C4-2B (cell line): ENCODE data around the gene GTF2F1.

Experiments
- H3K27ac ChIP-seq: fragments of 450-650 bp; 2 replicates; pipeline ENCODE4 v1.5.1; 2017
- CTCF ChIP-seq: fragments of 450-650 bp; conservative IDR thresholded peaks from 2 replicates; pipeline ENCODE4 v1.5.1; 2017; ENCODE audit warnings: mild to moderate bottlenecking
- ZFX ChIP-seq: fragments of 450-650 bp; IDR thresholded peaks from 2 replicates; pipeline ENCODE4 v1.6.1; 2017

Gene GTF2F1

DNA sequence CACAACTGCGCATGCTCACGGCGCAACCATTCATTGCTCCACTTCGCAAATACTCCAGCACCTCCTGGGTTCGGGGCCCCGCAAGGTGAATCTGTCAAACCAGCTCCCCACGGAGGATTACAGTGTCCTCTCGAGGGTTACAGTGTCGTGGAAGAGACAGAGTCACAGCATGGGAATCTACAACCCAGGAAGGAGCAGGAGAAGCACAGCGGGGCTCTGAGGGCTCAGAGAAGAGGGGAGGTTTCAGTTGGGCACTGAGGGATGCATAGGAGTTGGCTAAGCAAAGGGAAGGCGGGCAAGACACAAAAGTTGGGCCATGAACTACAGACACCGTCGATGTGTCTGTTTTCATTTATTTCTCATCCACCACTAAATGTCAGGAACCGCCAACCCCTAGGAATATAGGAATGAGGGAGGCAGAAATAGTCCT is 1.0 kb upstream of the GTF2F1 start:
- no peak for TF ChIP-seq CTCF
- TF ChIP-seq ZFX, result no peak
- peak overlapping the region; percentile 84 for H3K27ac ChIP-seq

- no peak for TF ChIP-seq ZFX
- no peak for TF ChIP-seq CTCF
- peak overlapping the region; percentile 84 for H3K27ac ChIP-seq
These were observed 517 bp downstream of the GTF2F1 start for GRCh38 chr19:6392221-6393073.

DNA sequence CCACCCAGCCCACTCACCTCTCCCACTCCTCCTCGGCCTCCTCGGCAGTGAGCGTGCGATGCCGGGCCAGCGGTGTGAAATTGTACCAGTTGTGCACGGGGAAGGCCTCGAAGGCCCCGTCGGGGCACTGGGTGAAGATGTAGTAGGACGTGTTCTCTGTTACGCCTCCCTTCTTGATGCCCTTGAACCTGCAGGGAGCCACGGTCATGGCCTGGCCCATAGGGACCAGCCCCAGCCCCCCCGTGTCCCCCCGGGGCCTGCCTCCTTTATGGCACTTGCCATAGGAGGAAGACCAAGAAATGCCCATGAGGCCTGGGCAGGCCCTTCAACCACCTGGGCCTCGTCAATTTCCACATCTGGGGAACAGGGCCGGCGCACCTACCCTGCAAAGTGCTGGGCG is 5.6 kb downstream of the GTF2F1 start:
- TF ChIP-seq CTCF (no peak), ZFX (no peak)
- H3K27ac ChIP-seq, result no peak overlapping the region

DNA sequence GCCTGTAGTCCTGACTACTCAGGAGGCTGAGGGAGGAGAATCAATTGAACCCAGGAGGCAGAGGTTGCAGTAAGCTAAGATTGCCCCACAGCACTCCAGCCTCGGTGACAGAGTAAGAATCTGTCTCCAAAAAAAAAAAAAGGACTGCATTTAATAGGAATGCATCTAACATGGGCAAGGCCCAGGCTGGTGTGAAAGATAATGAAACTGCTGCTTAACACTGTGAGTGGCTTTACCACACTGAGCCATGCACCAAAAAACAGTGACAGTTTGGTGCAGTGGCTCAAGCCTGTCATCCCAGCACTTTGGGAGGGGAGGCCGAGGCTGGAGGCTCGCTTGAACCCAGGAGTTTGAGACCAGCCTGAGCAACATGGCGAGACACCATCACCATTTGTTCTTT is 8.6 kb downstream of the GTF2F1 start:
- TF ChIP-seq ZFX, result no peak
- TF ChIP-seq CTCF, result no peak
- no peak overlapping the region for H3K27ac ChIP-seq

- TF ChIP-seq ZFX (no peak), CTCF (no peak)
- no peak overlapping the region for H3K27ac ChIP-seq
These were observed 9.8 kb downstream of the GTF2F1 start for GRCh38 chr19:6383188-6383587.

GRCh38 chr19:6381030-6381750 is 11.8 kb downstream of the GTF2F1 start:
- TF ChIP-seq ZFX, result no peak
- no peak for TF ChIP-seq CTCF
- H3K27ac ChIP-seq, result no peak overlapping the region

DNA sequence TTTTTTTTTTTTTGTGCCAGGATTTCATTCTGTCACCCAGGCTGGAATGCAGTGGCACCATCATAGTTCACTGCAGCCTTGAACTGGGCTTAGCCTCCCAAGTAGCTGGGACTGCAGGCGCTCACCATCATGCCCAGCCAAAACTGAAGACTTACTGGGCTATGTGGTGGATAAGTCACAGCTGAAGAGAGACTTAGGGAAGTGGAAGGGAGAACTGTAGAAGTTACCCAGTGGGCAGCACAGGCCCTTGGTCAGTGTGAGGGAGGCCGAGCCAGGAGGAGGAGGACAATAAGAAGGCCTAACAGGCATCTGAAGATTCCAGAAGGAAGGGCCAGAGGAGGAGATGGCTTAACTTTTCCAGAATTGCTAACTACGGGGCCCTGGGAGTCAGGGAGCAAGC is 13.2 kb downstream of the GTF2F1 start:
- H3K27ac ChIP-seq, result no peak overlapping the region
- TF ChIP-seq CTCF (no peak), ZFX (no peak)
